Gastroesophageal sphincter (tissue), 4 donors: ENCODE measurements around the gene ZBED6. TPM values are rescaled to one million over a fixed set of nuclear protein-coding genes. Genes with fewer than 3 reads are reported as not detected.
"Not testable (repeated sequence)": the region's sequence is repeated elsewhere in the genome, so short reads cannot be mapped to it uniquely, and the experiment has no call there.

Experiments
- ATAC-seq: fragments of 150-250 bp; one replicate; pipeline ENCODE4 v1.9.1; 2016; ENCODE audit warnings: mild to moderate bottlenecking, moderate library complexity
- H3K27ac ChIP-seq, 4 donors: fragments of 200-600 bp; sonication (generic) in 3 of 4; 1 replicate in 3 of 4; 2 replicates in 1 of 4; pipeline ENCODE4 v1.5.1; 2016 to 2019
- H3K27me3 ChIP-seq: fragments of 200-600 bp; sonication (generic); one replicate; pipeline ENCODE4 v1.5.1; 2019
- H3K36me3 ChIP-seq, 2 donors: fragments of 200-600 bp; sonication (generic); one replicate each; pipeline ENCODE4 v1.5.1; 2019; ENCODE audit warnings: control low read depth in 1 of 2
- H3K4me1 ChIP-seq, 3 donors: fragments of 200-600 bp; sonication (generic); 1 replicate in 2 of 3; 2 replicates in 1 of 3; pipeline ENCODE4 v1.5.1; 2016 to 2019; ENCODE audit warnings: control low read depth in 2 of 3
- H3K4me3 ChIP-seq, 2 donors: fragments of 200-600 bp; sonication (generic); one replicate each; pipeline ENCODE4 v1.5.1; 2019; ENCODE audit warnings: mild to moderate bottlenecking in 1 of 2, moderate library complexity in 1 of 2
- H3K9me3 ChIP-seq, 3 donors: fragments of 200-600 bp; sonication (generic); one replicate each; pipeline ENCODE4 v1.5.1; 2017 to 2019; ENCODE audit warnings: control low read depth in 2 of 3
- EP300 ChIP-seq: sonication (generic); formaldehyde crosslinking; IDR thresholded peaks from one replicate; pipeline ENCODE4 v1.6.1; 2017; ENCODE audit warnings: antibody characterized with exemption, mild to moderate bottlenecking
- POLR2A ChIP-seq, 2 donors: fragments of 450-650 bp; IDR thresholded peaks; one replicate each; pipeline ENCODE4 v1.6.1; 2017; ENCODE audit warnings: antibody characterized with exemption in 2 of 2, mild to moderate bottlenecking in 2 of 2, moderate library complexity in 1 of 2
- POLR2AphosphoS5 ChIP-seq: sonication (generic); formaldehyde crosslinking; IDR thresholded peaks from one replicate; pipeline ENCODE4 v1.6.1; 2017; ENCODE audit warnings: antibody characterized with exemption
- WGBS, 2 donors: methylation state at CpG; one replicate each; pipeline ENCODE4 v1.1.5; 2018; ENCODE audit warnings: low coverage in 1 of 2; 5-methylcytosine and 5-hydroxymethylcytosine counted together
- total RNA-seq, 4 donors: library from RNA; depleted of rRNA; stranded (reverse); fragments of >200 nt; gene quantifications; one replicate each; pipeline ENCODE4 v1.1.0, GENCODE V29; 2016
- TF ChIP-seq, protein P1 (sequence below), 4 experiments: fragments of 200-600 bp in 2 of 4; fragments of 450-650 bp in 2 of 4; sonication (generic) in 1 of 4; IDR thresholded peaks; one replicate each; pipeline ENCODE4 v1.5.1; 2017 to 2019; ENCODE audit warnings: antibody characterized with exemption in 4 of 4, mild to moderate bottlenecking in 2 of 4, moderate library complexity in 2 of 4

Gene ZBED6, protein sequence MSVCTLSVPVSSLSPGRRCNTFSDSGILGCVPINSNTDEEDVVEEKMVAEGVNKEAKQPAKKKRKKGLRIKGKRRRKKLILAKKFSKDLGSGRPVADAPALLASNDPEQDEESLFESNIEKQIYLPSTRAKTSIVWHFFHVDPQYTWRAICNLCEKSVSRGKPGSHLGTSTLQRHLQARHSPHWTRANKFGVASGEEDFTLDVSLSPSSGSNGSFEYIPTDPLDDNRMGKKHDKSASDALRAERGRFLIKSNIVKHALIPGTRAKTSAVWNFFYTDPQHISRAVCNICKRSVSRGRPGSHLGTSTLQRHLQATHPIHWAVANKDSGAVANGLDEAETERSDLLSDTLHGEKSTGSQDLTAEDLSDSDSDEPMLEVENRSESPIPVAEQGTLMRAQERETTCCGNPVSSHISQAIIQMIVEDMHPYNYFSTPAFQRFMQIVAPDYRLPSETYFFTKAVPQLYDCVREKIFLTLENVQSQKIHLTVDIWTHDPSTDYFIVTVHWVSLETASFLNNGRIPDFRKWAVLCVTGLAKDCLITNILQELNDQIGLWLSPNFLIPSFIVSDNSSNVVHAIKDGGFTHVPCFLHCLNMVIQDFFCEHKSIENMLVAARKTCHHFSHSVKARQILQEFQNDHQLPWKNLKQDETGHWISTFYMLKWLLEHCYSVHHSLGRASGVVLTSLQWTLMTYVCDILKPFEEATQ (N-terminal part only)
- total RNA-seq, result 10 to 100 TPM; 11.6 to 19.9 (median 18.7) TPM

DNA sequence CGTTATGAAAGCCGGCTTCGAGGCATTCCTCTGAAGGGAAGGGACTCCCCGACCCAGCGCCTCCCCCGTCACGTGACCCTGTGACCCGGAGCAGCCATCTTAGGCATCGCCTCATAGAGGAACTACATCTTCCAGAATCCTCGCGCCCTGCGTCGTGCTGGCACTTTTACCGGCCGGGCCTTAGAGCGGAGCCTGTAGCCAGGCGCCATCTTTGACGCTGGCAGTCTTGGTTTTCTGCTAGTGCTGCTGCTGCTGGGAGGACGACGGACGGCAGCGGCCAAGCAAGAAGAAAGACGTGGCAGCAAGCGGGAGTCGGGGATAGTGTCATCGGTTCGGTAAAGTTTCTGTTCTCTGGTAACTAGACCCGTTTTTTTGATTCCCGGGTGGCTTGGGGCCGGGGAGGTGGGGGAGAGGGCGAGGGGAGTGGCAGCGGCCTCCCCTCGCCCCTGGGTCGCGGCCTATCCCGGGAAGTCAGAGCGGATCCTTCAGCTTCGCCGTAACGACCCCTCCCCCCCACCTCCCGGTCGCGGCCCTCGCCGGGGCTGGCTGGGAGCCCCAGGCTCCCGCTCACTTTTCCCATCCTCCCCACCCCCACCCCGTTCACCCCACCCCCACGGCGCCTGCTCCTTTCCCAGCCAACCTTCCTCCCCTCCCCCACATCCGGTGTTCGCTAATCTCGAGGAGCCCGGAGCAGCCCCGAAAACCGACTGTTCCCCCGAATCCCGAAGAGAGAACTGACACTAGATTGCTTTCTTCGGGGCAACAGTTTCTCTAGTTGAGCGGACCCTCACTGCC lies at the start of gene ZBED6, which contains the start of gene ZC3H11A:
ZBED6 (plus strand) TSS at position 183 of the 795 bp plus-strand sequence. CDS start 1,900 bp downstream, outside the sequence.
ZC3H11A (plus strand) TSS at position 183 of the 795 bp plus-strand sequence. CDS start 21,448 bp downstream, outside the sequence.
- no peaks in the 10 kb centered on the region for H3K9me3 ChIP-seq
- TF ChIP-seq, protein P1, sequence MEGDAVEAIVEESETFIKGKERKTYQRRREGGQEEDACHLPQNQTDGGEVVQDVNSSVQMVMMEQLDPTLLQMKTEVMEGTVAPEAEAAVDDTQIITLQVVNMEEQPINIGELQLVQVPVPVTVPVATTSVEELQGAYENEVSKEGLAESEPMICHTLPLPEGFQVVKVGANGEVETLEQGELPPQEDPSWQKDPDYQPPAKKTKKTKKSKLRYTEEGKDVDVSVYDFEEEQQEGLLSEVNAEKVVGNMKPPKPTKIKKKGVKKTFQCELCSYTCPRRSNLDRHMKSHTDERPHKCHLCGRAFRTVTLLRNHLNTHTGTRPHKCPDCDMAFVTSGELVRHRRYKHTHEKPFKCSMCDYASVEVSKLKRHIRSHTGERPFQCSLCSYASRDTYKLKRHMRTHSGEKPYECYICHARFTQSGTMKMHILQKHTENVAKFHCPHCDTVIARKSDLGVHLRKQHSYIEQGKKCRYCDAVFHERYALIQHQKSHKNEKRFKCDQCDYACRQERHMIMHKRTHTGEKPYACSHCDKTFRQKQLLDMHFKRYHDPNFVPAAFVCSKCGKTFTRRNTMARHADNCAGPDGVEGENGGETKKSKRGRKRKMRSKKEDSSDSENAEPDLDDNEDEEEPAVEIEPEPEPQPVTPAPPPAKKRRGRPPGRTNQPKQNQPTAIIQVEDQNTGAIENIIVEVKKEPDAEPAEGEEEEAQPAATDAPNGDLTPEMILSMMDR (IDR thresholded peaks at IDR 0.05), result no peak
- TF ChIP-seq POLR2A (IDR thresholded peaks at IDR 0.05) (peak; percentile 22 to 53), POLR2AphosphoS5 (peak; percentile 88), EP300 (no peak)
- peak; percentile 99 for ATAC-seq
- H3K36me3 ChIP-seq, result peaks cover 0 to 10% of the 10 kb centered on the region in 2 donors
- H3K4me1 ChIP-seq, result peaks cover 4 to 51% (median 35%) of the 10 kb centered on the region in 3 donors
- peak within 1 kb of the TSS; percentile 94 to 96 (median 95) for H3K27ac ChIP-seq
- H3K27me3 ChIP-seq, result no peaks in the 10 kb centered on the region
- peak within 1 kb of the TSS; percentile 87 to 91 for H3K4me3 ChIP-seq
- 0% methylated on average over 3 to 30 of the region's 59 CpGs for WGBS, 2 donors

DNA sequence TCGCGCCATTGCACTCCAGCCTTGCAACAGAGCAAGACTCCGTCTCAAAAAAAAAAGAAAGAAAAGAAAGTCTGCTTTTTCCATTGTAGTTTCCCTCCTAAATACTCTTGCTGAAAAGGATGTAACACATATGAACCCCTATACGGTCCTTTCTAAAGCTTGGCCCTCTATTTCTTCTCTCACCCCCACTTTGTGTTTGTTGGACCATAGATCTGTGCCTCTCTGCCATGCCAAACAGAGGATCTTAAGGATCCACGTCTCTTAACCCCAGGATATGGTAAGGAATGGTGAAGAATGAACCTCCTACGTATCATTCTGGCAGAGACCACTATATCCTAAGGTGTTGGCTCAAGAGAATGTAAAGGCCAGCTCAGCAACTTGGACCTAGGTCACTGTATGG lies 49.1 kb upstream of the ZBED6 start:
- Histone ChIP-seq H3K27ac (no peak overlapping the region), H3K4me3 (no peak overlapping the region), H3K9me3 (no peaks in the 10 kb centered on the region), H3K27me3 (no peaks in the 10 kb centered on the region), H3K4me1 (peaks cover 0 to 28% (median 10%) of the 10 kb centered on the region in 3 donors), H3K36me3 (peaks cover 0 to 6% of the 10 kb centered on the region in 2 donors)
- TF ChIP-seq EP300 (no peak), POLR2AphosphoS5 (no peak), POLR2A (IDR thresholded peaks at IDR 0.05) (no peak)
- TF ChIP-seq, protein P1 (IDR thresholded peaks at IDR 0.05), result no peak
- WGBS, 2 donors, result 89 to 98% methylated on average over 6 of the region's 6 CpGs
- no peak for ATAC-seq

DNA sequence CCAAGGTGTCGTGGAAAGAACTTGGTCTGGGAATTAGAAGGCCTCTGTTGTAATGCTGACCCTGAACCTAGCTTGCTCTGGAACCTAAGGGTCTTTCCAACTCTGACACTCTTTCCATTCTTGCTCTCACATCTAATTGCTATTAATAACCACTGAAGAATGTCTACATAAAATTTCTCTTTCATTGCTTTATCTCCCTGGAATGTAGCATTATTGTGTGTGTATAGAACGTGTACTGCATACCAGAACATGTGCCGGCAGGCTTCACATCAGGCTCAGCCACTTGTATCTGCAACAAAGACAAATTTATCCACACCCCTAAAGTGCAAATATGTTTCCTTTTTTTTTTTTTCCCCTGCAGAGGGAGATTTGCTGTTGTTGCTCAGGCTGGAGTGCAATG lies 44.4 kb upstream of the ZBED6 start:
- TF ChIP-seq POLR2AphosphoS5 (no peak), EP300 (no peak), POLR2A (IDR thresholded peaks at IDR 0.05) (no peak)
- TF ChIP-seq, protein P1 (IDR thresholded peaks at IDR 0.05), result no peak
- Histone ChIP-seq H3K4me3 (no peak overlapping the region), H3K27me3 (no peaks in the 10 kb centered on the region), H3K4me1 (peaks cover 0 to 3% (median 0%) of the 10 kb centered on the region in 3 donors), H3K27ac (no peak overlapping the region), H3K9me3 (no peaks in the 10 kb centered on the region), H3K36me3 (no peaks in the 10 kb centered on the region)
- WGBS, 2 donors, result 68 to 72% methylated on average over 3 of the region's 3 CpGs
- no peak for ATAC-seq

DNA sequence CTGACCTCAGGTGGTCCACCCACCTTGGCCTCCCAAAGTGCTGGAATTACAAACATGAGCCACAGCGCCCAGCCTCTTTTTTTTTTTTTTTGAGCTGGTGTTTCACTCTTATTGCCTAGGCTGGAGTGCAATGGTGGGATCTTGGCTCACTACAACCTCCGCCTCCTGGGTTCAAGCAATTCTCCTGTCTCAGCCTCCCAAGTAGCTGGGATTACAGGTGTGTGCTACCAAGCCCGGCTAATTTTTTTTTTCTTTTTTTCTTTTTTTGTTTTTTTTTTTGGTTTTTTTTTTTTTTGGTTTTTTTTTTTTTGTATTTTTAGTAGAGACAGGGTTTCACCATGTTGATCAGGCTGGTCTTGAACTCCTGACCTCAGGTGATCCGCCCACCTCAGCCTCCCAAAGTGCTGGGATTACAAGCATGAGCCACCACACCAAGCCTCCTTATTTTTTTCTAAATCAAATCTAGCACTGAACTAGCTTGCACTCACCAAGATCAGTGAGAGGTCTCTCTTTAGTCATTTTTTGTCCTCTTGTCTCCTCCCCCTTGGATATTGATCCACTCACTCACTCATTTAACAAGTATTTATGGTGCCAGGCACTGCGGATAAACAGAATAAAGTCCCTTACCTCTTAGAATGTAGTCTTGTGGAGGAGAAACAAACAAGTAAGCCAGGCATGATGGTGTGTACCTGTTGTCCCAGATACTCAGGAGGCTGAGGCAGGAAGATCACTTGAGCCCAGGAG lies 43.6 kb upstream of the ZBED6 start:
- not testable (repeated sequence) for H3K4me3 ChIP-seq, ATAC-seq, H3K4me1 ChIP-seq, H3K27ac ChIP-seq, H3K9me3 ChIP-seq, H3K27me3 ChIP-seq, H3K36me3 ChIP-seq
- WGBS, 2 donors, result 100% methylated on average over 3 to 4 of the region's 5 CpGs
